Measurements from ENCODE around the gene FAM83E. TPM values are rescaled to one million over a fixed set of nuclear protein-coding genes. Genes with fewer than 3 reads are reported as not detected.

The FAM83E gene
- total and polyA plus RNA-seq, 10 of the 15 experiments (the other 5 are each of a cell fraction or from before 2014, with no cell fraction given): 0.14 to 2.5 (median 0.33) TPM; not detected in 4

GRCh38 chr19:48629297-48629598 lies 14.4 kb upstream of the FAM83E start:
- WGBS (ENCODE audit: insufficient coverage, insufficient replicate concordance, low lambda C conversion rate, missing lambda C conversion rate): 96% methylated on average over 22 of the region's 22 CpGs
- no peak for ATAC-seq
- Histone ChIP-seq H3K4me1 (ENCODE audit: control insufficient read depth, insufficient read depth, low read length) (peaks cover 16% of the 10 kb centered on the region), H4K20me1 (ENCODE audit: control insufficient read depth, insufficient read depth) (no peaks in the 10 kb centered on the region), H3K79me2 (ENCODE audit: control insufficient read depth, insufficient read depth, low read length) (peaks cover 7% of the 10 kb centered on the region), H3K4me2 (ENCODE audit: control insufficient read depth, insufficient read depth) (no peak overlapping the region), H3K9me3 (replicated peaks; ENCODE audit: control insufficient read depth, insufficient read depth, low read length) (no peaks in the 10 kb centered on the region), H3K9ac (ENCODE audit: control insufficient read depth, insufficient read depth, low read length) (no peak overlapping the region), H3K27ac (ENCODE audit: control insufficient read depth, insufficient read depth) (no peak overlapping the region), H3K27me3 (replicated peaks in 1 of 2; ENCODE audit: control insufficient read depth in 2 of 2, insufficient read depth in 2 of 2, low read length in 1 of 2) (no peaks in the 10 kb centered on the region), H2AFZ (ENCODE audit: control insufficient read depth, low read depth, low read length) (no peak overlapping the region), H3K4me3 (no peak overlapping the region), H3K36me3 (ENCODE audit: control insufficient read depth in 2 of 2, insufficient read depth in 2 of 2, low read length in 1 of 2) (peaks cover 4 to 8% of the 10 kb centered on the region in 2 experiments; a peak in 3 of 4 replicates)
- in situ Hi-C loops (cut with MboI) (loop anchor here (25.0 kb wide), 1 partner anchor 1258 kb away; the partner anchor contains the start of genes AKT1S1, IL4I1 and TBC1D17), intact Hi-C loops (cut with micrococcal nuclease; ENCODE audit: unreplicated experiment) (no loop called here)
- CTCF ChIA-PET: no interaction called here
- no peak for FAIRE-seq
- no peak for DNase-seq (ENCODE audit: low read depth, low spot score)
- BruUV-seq (replicated peaks): no TSS peak
- RAD21 ChIA-PET (ENCODE audit: unreplicated experiment): no interaction called here
- SMC1A ChIA-PET (ENCODE audit: uncharacterized antibody, unreplicated experiment): no interaction called here
- POLR2A ChIA-PET: interaction anchor here (0.7 kb wide), 1 partner anchor 348 kb away, joined by 4 read pairs; no protein-coding TSS in a partner anchor
- no peak for TF ChIP-seq SP1 (IDR thresholded peaks at IDR 0.05; ENCODE audit: low read depth, low read length)
- TF ChIP-seq USF2 (IDR thresholded peaks at IDR 0.05; ENCODE audit: borderline replicate concordance, low read depth, low read length): no peak
- no peak for TF ChIP-seq IKZF1 (conservative IDR thresholded peaks at IDR 0.05)
- no peak for TF ChIP-seq NFYA (IDR thresholded peaks at IDR 0.05; ENCODE audit: borderline replicate concordance, low read depth, low read length)
- no peak for TF ChIP-seq HCFC1 (IDR thresholded peaks at IDR 0.05; ENCODE audit: low read length)
- no peak for TF ChIP-seq RAD21 (IDR thresholded peaks at IDR 0.05; ENCODE audit: insufficient read depth, low read depth, low read length)
- TF ChIP-seq IRF3 (IDR thresholded peaks at IDR 0.05): no peak
- no peak for TF ChIP-seq ETV6 (conservative IDR thresholded peaks at IDR 0.05 in 1 of 2, IDR thresholded peaks at IDR 0.05 in 1 of 2; ENCODE audit: borderline replicate concordance in 1 of 2, low read depth in 1 of 2)
- no peak for TF ChIP-seq MYB (IDR thresholded peaks at IDR 0.05; ENCODE audit: borderline replicate concordance, low read depth, low read length)
- TF ChIP-seq CHD2 (IDR thresholded peaks at IDR 0.05; ENCODE audit: borderline replicate concordance, low read depth, low read length): no peak

All from GM12878 (cell line).